ENCODE data around the gene SEC14L1. TPM values are rescaled to one million over a fixed set of nuclear protein-coding genes. Genes with fewer than 3 reads are reported as not detected.

The SEC14L1 gene
- total and polyA plus RNA-seq, 2 experiments from 2014 or later, result 52.9 to 71.4 TPM

DNA sequence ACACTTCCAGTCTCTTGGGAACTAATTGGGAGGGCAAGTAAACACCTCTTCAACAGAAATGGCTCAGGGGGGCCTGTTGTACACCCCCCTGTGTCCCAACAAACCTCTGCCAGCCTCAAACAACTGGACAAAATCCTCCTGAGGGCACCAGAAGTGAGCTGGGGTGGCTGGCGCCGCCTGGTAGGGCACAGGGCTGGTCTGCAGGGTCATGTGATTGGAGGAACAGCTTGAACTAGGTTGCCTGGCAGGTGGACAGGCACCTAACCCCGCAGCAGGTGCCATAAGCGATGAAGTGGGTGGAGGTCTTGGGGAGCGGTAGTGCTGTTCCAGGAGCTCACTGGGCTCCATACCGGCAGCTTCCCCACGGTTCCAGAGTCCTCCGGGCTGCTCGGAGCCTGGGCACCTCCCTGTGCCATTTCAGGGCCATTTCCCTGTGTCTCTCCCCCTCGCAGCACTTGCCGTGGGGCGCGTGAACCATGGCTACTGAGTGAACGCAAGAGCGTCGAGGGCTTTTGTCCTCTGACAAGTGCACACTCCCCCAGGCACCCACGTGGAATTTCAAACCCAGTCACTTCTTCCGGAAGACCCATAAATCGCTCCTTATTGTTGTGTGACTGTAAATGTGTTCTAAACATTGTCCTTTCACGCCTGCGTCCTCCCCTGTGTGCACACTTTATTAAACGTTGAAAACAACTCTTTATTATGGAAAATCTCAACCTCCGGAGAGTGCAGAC is 101.5 kb downstream of the SEC14L1 start:
- DNase-seq (ENCODE audit: low spot score), result no peak
- H3K4me1 ChIP-seq (ENCODE audit: insufficient read depth), result no peaks in the 10 kb centered on the region
- 80% methylated on average over 23 of the region's 23 CpGs for WGBS (ENCODE audit: low lambda C conversion rate, missing lambda C conversion rate)
- no peak overlapping the region for H3K4me3 ChIP-seq
- TF ChIP-seq EZH2 (IDR thresholded peaks at IDR 0.05; ENCODE audit: borderline replicate concordance), result no peak
- no peak for TF ChIP-seq EZH2phosphoT487 (IDR thresholded peaks at IDR 0.05; ENCODE audit: low read depth, severe bottlenecking, unreplicated experiment)
- TF ChIP-seq, protein P1, sequence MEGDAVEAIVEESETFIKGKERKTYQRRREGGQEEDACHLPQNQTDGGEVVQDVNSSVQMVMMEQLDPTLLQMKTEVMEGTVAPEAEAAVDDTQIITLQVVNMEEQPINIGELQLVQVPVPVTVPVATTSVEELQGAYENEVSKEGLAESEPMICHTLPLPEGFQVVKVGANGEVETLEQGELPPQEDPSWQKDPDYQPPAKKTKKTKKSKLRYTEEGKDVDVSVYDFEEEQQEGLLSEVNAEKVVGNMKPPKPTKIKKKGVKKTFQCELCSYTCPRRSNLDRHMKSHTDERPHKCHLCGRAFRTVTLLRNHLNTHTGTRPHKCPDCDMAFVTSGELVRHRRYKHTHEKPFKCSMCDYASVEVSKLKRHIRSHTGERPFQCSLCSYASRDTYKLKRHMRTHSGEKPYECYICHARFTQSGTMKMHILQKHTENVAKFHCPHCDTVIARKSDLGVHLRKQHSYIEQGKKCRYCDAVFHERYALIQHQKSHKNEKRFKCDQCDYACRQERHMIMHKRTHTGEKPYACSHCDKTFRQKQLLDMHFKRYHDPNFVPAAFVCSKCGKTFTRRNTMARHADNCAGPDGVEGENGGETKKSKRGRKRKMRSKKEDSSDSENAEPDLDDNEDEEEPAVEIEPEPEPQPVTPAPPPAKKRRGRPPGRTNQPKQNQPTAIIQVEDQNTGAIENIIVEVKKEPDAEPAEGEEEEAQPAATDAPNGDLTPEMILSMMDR (IDR thresholded peaks at IDR 0.05; ENCODE audit: poor library complexity), result no peak
- no peak overlapping the region for H2AFZ ChIP-seq
- H3K79me2 ChIP-seq, result no peaks in the 10 kb centered on the region
- no peaks in the 10 kb centered on the region for H3K9me3 ChIP-seq (ENCODE audit: low read depth)
- H3K27me3 ChIP-seq, result no peaks in the 10 kb centered on the region
- H4K20me1 ChIP-seq (ENCODE audit: insufficient read depth, poor library complexity, severe bottlenecking), result no peaks in the 10 kb centered on the region
- no peaks in the 10 kb centered on the region for H3K9me2 ChIP-seq (replicated peaks; ENCODE audit: insufficient read depth)
- H3K4me2 ChIP-seq, result no peak overlapping the region
- no peaks in the 10 kb centered on the region for H3K36me3 ChIP-seq (replicated peaks; ENCODE audit: insufficient read depth, low read depth)
- H3K27ac ChIP-seq, result no peak overlapping the region

DNA sequence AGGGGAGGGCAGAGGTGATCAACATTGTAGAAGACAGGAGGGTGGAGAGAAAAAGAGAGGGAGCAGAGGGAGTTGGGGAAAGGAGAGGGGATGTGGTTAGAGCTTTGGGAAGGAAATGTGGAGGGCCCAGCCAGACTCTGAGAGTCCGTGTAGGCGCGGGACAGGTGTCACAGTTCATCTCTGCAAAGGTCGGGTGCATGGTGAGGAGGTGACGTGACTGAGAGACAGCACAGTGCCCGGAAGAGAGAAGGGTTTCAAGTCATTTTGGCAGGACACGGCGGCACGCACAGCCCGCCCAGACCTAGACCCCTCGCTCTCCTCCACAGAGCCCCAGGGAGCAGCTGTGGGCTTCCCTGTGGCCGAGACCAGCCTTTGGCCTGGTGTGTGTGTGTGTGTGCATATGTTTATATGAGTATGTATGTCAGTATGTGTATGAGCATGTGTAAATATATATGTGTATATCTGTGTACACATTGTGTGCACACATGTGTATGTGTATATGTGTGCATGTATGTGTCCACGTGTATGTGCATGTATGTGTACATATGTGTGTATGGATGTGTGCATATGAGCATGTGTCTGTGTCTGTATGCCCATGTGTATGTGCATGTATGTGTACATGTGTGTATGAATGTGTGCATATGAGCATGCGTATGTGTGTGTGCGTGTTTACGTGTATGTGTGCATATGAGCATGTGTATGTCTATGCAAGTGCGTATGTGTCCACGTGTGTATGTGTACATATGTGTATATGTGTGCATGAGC is 104.6 kb downstream of the SEC14L1 start:
- 85% methylated on average over 18 of the region's 18 CpGs for WGBS (ENCODE audit: low lambda C conversion rate, missing lambda C conversion rate)
- Histone ChIP-seq H3K9me3 (ENCODE audit: low read depth) (no peaks in the 10 kb centered on the region), H3K4me1 (ENCODE audit: insufficient read depth) (no peaks in the 10 kb centered on the region), H3K27ac (no peak overlapping the region), H2AFZ (no peak overlapping the region), H3K4me3 (no peak overlapping the region), H3K4me2 (no peak overlapping the region), H3K27me3 (no peaks in the 10 kb centered on the region), H3K79me2 (no peaks in the 10 kb centered on the region), H3K9me2 (replicated peaks; ENCODE audit: insufficient read depth) (no peaks in the 10 kb centered on the region), H3K36me3 (replicated peaks; ENCODE audit: insufficient read depth, low read depth) (no peaks in the 10 kb centered on the region), H4K20me1 (ENCODE audit: insufficient read depth, poor library complexity, severe bottlenecking) (no peaks in the 10 kb centered on the region)
- TF ChIP-seq EZH2phosphoT487 (IDR thresholded peaks at IDR 0.05; ENCODE audit: low read depth, severe bottlenecking, unreplicated experiment) (no peak), EZH2 (IDR thresholded peaks at IDR 0.05; ENCODE audit: borderline replicate concordance) (no peak)
- TF ChIP-seq, protein P1 (IDR thresholded peaks at IDR 0.05; ENCODE audit: poor library complexity), result no peak
- no peak for DNase-seq (ENCODE audit: low spot score)

GRCh38 chr17:77246110-77247047 is 105.6 kb downstream of the SEC14L1 start:
- WGBS (ENCODE audit: low lambda C conversion rate, missing lambda C conversion rate), result 34% methylated on average over 32 of the region's 34 CpGs
- no peak for DNase-seq (ENCODE audit: low spot score)
- Histone ChIP-seq H3K27me3 (no peaks in the 10 kb centered on the region), H2AFZ (peak overlapping the region; percentile 83), H3K27ac (no peak overlapping the region), H3K4me3 (peak overlapping the region; percentile 57), H3K79me2 (no peaks in the 10 kb centered on the region), H3K9me3 (ENCODE audit: low read depth) (no peaks in the 10 kb centered on the region), H3K4me2 (peak overlapping the region; percentile 100), H4K20me1 (ENCODE audit: insufficient read depth, poor library complexity, severe bottlenecking) (no peaks in the 10 kb centered on the region), H3K9me2 (replicated peaks; ENCODE audit: insufficient read depth) (no peaks in the 10 kb centered on the region), H3K4me1 (ENCODE audit: insufficient read depth) (no peaks in the 10 kb centered on the region), H3K36me3 (replicated peaks; ENCODE audit: insufficient read depth, low read depth) (no peaks in the 10 kb centered on the region)
- TF ChIP-seq EZH2 (IDR thresholded peaks at IDR 0.05; ENCODE audit: borderline replicate concordance), result no peak
- TF ChIP-seq EZH2phosphoT487 (IDR thresholded peaks at IDR 0.05; ENCODE audit: low read depth, severe bottlenecking, unreplicated experiment), result no peak
- TF ChIP-seq, protein P1 (IDR thresholded peaks at IDR 0.05; ENCODE audit: poor library complexity), result no peak

Data from hepatocyte (in vitro differentiated cells).